Activated CD8-positive, alpha-beta memory T cell treated with anti-CD3 and anti-CD28 coated beads for 24 hours (primary cell): Measurements from ENCODE around the gene PRR9.
"Not testable (repeated sequence)": the region's sequence is repeated elsewhere in the genome, so short reads cannot be mapped to it uniquely, and the experiment has no call there.

Source experiments
- DNase-seq: peaks from one replicate; pipeline ENCODE4 v3.0.0-alpha.2; 2020

PRR9 gene, protein sequence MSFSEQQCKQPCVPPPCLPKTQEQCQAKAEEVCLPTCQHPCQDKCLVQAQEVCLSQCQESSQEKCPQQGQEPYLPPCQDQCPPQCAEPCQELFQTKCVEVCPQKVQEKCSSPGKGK

DNA sequence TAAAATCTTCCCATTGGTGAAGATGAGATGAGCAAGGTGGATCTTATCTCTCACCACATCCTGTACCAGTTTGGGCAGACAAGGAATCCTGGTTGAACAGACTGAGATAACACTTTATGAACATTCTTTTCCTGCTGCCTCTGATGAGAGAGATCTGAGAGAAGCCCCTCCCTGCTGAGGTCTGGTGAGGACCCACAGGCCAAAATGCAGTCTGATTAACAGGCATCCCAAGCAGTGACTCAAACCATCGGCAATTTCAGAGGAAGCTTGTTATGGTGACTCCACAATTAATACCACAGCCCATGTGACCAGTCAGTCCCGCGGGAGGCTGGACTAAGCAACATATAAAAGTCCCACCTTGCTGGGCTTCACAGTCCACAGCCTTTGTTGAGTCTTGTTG lies at the start of gene PRR9:
Gene PRR9 (plus strand): TSS at position 373 of the 400 bp plus-strand sequence. CDS start 561 bp downstream, outside the sequence.
- no peak for DNase-seq

DNA sequence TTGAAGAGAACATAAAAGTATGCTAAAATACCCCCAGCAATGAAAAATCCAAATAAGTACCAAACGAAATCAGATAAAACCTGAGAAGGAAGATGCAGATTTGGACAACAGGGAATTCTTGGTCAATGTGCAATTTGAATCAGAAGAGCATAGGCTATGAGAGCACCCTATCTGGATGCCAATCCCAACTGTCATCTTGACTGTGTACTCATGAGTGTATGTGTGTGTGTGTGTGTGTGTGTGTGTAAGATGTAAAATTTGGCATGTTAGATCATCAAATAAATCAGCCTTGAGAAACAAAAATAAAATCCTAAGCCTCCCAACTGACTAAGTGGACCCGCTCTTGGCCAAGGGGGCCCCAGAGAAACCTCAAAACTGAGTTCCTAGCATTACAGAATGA lies 48.7 kb upstream of the PRR9 start:
- no peak for DNase-seq

DNA sequence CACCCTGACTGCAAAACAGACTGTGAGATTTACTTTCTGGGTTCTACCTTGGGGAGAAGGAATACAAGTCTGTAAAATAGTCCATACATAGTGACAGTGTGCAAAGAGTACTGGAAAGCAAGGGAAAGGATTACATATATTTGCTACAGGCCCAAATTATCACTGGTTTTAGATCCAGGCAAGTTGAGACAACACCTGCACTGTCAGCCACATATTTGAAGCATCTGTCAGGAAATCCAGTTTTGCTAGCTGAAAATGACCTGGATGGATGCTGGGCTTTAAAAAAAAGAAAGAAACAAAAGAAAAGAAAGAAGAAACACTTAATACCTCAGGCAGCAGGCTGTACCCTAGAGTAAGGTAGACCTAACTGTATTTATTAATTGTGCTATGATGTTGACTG lies 42.8 kb upstream of the PRR9 start:
- no peak for DNase-seq

DNA sequence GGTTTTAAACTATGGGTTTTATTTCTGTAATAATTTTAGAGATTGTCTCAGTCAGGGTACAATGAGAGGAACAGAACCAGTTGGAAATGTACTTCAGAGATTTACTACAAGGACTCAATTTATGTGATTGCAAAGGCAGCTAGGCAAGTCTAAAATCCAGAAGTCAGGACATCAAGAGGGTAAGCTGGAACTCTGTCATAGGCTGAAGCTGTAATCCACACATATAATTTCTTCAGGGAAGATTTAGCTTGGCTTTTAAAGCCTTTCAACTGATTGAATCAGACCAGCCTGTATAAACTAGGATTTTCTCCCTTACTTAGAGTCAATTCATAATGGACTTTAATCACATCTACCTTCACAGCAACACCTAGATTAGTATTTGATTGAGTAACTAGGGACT lies 38.5 kb upstream of the PRR9 start:
- no peak for DNase-seq

DNA sequence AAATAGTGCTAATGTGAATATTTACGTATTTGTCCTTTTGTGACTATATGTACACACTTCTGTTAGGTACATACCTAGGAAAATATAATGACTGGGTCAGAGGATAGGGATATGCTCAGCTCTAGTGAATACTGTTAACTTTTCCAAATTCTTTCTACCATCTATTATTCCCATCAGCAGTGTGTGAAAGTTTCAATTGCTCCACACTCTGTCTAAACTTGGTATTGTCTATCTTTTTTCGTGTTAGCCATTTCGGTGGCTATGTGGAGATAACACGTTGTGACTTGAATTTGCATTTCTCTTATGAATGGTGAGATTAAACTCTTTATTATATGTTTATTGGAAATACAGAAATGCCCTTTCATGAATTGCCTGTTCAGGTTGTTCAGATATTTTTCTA lies 36.8 kb upstream of the PRR9 start:
- DNase-seq: no peak

DNA sequence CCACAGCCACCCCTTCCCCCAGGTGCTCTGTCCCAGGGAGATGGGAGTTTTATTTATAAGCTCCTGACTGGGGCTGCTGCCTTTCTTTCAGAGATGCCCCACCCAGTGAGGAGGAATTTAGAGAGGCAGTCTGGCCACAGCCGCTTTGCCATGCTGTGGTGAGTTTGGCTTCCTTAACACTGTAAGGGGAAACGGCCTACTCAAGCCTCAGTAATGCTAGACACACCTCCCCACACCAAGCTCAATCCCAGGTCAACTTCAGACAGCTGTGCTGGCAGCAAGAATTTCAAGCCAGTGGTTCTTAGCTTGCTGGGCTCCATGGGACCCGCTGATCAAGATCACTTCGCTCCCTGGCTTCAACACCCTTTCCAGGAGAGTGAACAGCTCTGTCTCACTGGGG lies 29.1 kb upstream of the PRR9 start:
- DNase-seq: not testable (repeated sequence)

DNA sequence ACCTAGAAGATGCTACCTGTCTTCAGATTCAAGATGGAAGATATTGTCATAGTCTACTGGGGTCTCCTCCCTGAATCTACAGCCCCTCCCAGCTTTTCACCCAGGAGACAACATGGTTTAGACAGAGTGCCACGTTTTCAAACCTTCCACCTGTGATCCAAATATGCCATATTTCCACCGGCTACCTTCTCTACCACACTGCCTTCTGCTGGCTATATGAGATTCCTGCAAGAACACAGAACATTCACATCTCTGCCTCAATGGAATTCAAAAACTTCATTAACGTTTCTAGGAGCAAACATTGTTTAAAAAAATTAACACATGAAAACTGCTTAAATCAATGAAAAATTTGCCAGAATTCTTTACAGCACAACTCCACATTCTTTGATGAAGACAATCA lies 27.0 kb upstream of the PRR9 start:
- DNase-seq: no peak

DNA sequence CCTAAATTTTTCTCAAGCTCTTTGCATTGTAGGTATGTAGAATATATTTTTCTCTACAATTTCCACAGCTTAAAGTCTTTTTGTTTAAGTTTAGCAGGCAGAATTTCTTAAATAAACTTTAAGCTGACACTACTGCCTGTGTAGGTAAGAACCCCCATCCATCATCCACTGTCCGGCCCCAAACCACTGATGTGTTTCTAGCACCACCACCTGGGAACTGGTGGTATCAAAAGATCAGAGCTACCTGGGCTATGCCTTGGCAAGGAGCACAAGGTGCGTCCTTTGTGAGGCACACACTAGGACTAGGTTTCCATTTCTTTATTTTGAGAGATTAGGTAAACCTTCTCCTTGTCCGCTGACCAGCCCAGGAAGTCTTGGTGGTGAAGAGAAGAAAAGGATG lies 24.7 kb upstream of the PRR9 start:
- no peak for DNase-seq

DNA sequence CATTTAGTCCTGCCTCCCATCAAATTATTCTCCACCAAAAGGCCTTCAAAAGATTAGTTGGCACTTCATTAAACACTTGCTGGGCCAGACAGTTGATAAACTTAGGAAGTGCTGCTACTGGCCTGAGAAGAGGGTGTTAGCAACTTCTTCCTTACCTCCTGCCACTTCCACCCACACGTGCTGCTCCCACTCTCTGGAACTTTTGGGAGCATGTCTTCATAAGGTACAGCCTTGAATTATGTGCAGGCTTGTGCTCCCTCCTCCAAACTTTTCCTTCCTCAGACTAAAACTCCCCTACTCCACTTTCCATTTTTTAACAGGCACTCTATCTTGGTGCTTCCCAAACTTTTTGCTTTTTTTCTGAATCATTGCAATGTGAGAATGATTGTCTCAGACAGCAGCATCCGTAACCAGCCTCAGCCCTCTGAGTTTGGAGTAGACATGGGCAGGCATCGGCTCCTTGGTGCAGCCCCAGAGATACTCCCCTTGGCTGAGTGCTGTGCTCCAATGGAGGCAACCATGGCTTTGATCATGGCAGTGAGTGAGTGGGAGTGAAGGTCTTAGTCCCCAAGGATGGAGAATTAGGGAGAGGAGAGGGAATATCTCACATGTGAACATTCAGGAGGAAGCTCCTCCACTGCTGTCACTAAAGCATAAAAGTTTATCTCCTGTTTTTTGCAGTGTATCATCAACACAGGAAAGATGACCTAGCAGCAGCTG lies 22.9 kb upstream of the PRR9 start:
- no peak for DNase-seq

DNA sequence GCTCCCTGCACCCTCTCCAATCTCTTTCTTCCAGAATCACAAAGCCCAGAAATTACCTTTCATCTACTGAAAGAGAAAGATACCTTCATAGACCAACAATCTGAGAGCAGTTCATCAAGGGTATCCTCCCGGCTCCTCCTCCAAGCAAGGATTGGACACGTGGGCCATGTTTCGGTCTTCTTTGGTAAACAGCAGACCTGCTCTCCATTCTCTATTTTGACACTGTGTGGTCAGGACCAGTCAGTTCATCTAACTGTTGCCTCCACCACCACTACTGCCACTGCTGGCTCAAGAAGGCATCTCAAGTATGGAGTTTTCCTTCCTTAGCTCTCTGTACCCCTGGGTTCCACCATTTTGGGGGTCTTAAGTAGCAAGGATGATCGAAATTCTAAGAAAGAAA lies 22.2 kb upstream of the PRR9 start:
- DNase-seq: no peak

DNA sequence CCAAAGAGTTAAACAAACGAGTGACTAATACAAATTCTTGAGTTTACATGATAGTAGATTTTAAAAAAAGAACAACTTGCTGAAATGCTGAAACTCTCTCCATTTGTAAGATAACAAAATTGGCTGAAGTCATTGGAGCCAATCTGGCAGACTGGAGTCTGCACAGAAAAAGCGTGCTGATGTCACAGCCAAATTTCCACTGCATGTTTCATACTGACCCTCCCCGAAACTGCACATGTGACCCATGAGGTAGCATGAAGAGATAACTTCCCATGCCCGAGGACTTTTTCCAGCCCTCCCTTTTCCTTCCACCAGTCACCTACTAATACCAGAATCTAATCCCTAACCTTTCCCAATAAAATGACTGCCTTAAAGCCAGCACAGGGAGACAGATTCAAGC lies 15.4 kb upstream of the PRR9 start:
- DNase-seq: no peak

DNA sequence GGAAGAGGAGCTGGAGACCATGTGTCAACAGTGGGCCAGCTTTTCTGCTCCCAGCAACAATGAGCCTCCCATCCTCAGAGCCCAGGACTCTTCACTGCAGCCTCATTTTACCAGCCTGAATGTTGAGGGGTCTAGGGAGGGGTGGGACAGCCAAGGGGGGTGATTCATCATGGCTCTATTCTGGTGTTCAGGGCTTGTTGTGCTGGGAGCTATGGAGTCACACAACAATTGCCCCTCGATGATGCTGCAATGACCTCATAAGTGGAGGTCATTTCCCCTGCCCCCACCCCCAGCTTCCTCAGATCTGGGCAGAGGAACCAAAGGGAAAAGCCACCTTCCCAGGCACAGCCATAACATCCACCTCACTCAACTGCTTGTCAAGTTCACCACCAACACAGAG lies 14.3 kb upstream of the PRR9 start, which contains the start of gene LELP1:
Gene LELP1 (plus strand): TSS at position 301 of the 400 bp plus-strand sequence. CDS start 1,278 bp downstream, outside the sequence.
- DNase-seq: no peak

DNA sequence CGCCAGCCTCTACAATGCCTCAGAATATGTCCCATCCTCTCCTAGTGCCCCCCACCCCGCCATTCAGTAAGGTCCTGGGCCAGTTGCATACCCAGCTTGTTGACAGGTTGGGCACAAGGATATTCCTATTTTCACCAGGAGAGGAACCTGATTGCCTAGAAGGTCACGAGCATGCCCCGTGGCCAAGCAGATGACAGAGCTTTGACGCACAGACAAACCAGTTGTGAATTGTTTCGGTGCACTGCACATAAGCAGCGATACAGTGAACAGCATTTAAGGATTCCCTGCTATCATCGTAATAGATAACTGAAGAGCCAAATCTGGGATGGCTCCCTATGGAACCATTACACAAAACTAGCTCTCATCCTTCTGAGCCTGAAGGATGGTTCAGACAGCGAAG lies 10.8 kb upstream of the PRR9 start:
- no peak for DNase-seq

DNA sequence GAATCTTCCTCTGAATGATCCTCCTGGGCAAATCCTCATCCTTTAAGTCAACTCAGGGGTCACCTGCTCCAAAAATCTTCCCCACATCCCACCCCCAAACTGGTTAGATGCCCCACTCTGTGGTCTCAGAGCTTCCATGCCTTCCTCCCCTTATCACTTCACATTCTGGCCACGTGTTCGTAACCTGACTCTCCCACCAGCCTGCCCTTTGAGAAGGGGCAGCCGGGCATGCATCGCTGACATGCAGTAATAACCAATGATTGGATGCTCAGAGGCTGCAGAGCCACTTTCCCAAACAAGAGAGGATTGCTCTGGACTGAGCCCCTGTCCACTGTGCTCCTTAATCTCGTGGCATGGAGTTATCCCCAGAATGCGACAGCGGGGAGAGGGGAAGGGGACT lies 7.2 kb upstream of the PRR9 start:
- no peak for DNase-seq

DNA sequence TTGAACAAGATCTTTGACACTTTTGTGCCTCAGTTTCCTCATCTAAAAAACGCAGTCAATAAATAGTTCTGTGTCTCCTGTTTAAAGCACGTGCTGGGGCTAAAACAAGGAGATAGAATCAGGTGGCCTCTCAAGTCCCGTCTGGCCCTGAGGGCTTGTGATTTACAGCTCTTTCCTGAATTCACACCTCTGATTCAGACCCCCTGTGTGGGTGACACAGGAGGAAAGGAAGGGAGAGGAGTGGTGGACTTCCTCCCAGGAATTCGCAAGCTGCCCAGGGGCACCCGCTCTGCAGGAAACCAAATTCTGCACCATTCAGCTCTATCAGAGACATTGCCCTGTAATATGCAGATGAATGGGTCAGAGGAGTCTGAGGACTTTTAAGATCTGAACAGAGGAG lies 5.2 kb upstream of the PRR9 start:
- no peak for DNase-seq

DNA sequence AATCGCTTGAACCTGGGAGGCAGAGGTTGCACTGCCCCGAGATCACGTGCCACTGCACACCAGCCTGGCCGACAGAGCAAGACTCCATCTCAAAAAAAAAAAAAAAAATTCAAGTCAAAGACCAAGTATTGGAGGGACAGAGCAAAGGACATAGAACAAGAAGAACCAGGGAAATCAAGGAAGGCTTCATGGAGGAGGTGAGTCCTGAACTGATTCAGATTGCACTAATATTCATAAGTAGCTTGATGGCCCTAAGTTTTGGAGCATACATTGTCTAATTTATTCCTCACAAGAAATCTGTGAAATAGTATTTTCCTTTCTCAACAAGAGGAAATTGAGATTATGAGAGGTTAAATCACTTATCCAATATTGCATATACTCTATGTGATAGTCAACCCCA lies 3.9 kb upstream of the PRR9 start:
- DNase-seq: no peak

DNA sequence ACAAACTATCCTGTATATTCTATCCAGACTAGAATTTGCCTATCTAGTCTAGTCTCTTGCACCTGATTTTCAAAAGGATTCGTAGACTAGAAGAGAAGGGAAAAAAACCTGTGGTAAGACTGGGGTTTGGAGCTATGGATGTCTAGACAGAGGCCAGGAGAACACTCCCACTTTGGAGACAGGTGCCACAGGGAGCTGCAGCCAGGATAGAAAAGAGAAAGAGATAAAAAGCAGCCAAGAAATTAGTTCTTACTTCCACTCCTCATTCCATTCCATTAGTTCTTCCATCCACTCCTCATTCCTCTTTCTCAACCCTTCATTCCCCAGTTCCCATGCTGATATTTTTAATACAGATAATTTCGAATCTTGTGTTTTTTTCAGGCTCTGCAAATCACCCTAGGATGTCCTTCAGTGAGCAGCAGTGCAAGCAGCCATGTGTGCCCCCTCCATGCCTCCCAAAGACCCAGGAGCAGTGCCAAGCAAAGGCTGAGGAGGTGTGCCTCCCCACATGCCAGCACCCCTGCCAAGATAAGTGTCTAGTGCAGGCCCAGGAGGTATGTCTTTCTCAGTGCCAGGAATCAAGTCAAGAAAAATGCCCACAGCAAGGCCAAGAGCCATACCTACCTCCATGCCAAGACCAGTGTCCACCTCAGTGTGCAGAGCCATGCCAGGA lies 496 bp downstream of the PRR9 start:
- DNase-seq: no peak

DNA sequence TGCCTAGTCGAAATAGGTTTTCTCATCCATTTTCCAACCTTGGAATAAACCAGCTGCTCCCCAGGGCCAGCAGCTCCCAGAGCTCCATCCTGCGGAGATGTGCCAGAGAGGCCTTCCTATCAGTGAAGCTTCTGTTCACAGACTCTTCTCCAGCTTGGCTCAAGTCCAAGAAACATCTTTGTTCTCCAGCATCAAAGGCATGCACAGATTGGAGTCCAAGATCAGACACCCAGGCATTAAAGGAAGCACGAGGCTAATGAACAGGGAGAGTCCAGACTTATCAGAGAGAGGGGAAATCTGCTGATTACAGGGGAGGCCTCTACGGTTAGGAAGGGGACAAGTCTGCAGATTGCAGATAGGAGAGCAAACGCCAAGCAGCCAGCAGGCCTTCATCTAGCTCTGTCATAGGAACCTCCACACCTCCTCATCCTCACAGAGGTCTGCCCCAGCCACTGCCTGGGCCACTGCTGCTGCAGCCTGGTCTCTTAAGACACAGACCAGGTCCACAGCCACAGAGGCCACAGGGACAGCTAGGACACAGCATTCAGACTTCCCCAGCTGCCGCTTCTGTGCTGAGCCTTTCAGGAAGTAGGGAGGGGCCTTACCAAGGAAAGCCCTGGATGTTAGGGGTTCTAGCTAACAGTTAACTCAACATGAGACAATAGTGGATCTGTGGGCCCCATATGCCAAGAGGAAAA lies 3.4 kb downstream of the PRR9 start:
- no peak for DNase-seq

DNA sequence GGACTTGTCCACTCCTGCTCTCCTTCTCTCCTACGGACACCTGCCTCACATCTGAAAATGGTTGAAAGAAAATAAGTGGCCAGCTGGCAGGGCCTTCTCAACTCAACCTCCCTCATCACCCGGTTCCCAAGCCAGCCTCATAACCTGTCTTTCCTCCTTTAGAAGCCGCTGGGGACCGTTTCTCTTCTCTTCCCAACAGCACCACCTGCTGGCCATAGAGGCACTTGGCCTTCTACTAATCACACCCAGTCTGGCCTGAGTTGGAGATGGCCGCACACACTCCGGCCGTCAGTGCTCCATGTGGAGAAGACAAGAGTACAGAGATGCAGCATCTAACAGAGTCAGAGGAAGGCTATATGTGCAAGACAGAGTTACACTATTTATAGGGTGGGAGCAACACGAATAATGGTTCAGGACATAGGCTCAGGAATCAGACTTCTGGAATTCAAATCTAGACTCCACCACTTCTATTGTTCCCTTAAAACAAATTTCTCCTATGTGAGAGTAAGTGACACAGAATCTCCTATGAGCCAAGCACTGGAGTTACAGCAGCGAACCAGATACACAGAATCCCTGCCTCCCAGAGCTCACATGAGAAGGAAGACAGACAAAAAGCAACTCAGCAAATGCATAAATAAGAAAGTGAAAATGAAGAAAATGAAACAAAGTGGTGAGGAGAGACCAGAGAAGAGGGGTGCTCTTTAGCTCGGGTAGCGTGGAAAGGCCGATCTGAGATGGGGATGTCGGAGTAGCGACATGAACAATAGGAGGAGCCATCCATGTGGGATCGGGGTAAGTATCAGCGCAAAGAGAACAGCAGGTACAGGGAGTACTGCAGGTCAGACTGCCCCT lies 5.9 kb downstream of the PRR9 start:
- DNase-seq: peak; percentile 81

DNA sequence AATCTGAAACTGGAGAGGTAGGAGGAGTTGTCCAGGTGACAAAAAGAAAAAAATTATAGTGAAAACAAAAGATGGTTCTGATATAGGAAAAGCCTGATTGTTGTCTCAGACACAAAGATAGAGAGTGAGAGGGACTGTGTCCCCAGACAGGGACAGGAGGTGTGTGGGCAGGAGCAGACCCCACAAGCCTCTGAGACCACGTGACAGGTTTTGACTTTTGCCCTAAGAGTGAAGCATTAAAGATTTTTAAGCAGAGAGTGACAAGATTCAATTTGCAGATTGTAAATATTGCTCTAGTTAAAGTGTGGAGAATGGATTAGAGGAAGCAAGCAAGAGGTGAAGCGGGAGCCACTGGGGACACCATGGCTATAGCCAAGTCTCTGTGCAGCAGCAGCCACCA lies 10.4 kb downstream of the PRR9 start:
- DNase-seq: no peak

DNA sequence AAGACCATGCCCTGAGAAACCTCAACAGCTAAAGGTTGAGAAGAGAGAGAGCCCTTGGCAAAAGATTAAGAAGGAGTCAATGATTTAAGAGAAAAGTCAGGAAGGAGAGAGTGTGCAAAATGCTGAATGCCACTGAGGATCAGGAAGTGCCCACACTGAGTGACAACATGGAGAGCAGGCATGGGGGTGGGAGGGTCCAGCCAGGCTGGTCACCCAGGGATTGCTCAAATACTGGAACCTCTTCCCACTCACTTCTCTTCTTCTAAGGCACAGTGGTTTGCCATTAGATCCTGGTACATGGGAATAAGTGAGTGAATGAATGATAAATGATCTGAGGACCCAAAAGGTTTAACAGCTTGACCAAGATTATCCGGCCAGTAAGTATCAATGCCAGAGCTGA lies 11.1 kb downstream of the PRR9 start:
- no peak for DNase-seq

DNA sequence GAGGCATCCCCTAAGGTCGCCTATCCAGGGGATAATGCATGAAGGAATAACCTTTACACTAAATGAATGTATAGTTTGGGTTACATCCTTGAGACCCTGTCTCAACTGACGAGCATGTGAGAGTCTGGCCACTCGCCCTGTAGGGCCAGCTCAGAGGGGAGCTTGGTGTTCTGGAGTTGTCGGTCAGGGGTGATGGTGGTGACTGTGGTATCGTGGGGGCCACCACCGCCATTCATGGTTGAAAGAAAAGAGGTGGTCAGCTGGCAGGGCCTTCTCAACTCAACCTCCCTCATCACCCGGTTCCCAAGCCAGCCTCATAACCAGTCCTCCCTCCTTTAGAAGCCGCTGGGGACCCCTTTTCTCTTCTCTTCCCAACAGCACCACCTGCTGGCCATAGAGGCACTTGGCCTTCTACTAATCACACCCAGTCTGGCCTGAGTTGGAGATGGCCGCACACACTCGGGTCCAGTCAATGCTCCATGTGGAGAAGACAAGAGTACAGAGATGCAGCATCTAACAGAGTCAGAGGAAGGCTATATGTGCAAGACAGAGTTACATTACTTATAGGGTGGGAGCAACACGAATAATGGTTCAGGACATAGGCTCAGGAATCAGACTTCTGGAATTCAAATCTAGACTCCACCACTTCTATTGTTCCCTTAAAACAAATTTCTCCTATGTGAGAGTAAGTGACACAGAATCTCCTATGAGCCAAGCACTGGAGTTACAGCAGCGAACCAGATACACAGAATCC lies 11.9 kb downstream of the PRR9 start:
- DNase-seq: peak; percentile 66
